NCI-H526 (cell line): ENCODE measurements around the gene PDZD2.
"Not testable (repeated sequence)": the region's sequence is repeated elsewhere in the genome, so short reads cannot be mapped to it uniquely, and the experiment has no call there.

ENCODE experiments used
- DNase-seq, 2 experiments: peaks; one replicate each; lab custom pipeline; 2025; lab: John Stamatoyannopoulos, UW

PDZD2 gene

GRCh38 chr5:31733371-31733770, 94.4 kb downstream of the PDZD2 start:
- no peak for DNase-seq

DNA sequence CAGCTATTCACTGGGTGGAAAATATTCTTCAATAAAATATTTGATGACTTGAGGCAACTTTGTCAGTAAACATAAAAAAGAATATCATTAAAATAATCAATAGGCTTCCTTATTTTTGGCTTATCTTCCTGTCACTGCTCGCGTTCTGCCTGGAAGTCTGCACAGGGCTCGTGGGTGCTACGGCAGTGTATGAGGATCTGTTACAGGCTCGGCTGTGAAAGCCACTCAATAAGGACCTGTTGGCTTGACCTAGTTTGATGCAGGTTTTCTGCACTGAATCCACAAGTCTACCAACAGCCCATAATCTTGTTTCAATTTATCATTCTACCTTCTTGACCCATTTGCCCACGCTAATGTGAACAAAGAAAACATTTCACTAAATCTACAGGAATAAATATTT, 97.2 kb downstream of the PDZD2 start:
- no peak for DNase-seq

- DNase-seq, result no peak
Measured at GRCh38 chr5:31738199-31738598, 99.3 kb downstream of the PDZD2 start.

DNA sequence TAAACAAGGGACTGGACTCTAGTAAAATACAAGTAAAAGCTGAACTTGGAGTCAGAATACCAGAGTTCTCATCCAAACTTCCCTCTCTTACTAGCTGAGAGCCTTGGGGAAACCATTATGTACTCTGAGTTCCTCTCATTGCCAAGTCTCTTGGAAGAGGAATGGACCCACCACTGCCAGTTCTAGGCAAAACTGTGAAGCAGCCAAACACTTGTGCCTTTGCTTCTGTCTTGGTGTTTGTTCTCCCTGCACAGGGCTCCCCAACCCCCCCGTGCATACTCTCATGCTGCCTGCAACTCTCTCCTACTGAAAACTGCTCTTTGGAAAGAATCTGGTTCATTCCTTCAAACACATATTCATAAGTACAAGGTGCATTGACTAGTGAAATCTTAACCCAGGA, 102.6 kb downstream of the PDZD2 start:
- DNase-seq, result no peak

- no peak for DNase-seq
Measured at GRCh38 chr5:31743678-31744077, 104.7 kb downstream of the PDZD2 start.

DNA sequence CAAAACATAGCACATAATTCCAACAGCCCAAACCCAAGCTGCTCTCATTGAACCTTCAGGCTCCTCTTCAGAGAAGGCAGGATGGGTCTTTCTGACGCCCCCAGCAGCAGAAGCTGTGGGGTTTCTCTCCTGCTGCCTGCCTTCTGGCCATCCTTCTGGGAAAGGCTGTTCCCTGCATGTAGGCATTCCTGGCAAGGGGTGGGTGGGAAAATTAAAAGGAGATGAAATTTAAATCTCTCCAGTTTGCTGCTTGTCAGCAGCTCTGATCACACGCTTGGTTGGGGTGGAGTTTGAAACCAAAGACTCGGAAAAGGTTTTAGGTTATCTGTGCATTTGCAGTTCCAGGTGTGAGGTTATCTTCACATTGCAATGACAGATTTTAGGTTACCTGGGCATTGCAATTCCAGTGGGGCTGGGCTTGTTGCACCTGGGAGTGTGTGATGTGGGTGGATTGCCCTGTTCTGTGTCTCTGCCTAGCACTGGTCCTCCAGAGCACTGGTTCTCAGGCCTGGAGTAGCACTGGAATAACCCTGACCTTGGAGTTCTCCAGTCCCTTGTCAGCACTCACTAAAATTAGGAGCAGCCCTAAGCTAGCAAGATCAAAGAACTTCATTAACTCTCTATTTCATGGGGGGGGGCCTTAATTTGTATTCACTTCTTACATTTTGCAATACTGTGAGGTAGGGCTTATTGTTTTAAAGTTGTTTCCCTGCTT, 109.7 kb downstream of the PDZD2 start:
- DNase-seq, result no peak

- no peak for DNase-seq
Measured at GRCh38 chr5:31750215-31750614, 111.3 kb downstream of the PDZD2 start.

- DNase-seq, result no peak
Measured at GRCh38 chr5:31751610-31752009, 112.7 kb downstream of the PDZD2 start.

- DNase-seq, result no peak
Measured at GRCh38 chr5:31753700-31754357, 114.9 kb downstream of the PDZD2 start.

DNA sequence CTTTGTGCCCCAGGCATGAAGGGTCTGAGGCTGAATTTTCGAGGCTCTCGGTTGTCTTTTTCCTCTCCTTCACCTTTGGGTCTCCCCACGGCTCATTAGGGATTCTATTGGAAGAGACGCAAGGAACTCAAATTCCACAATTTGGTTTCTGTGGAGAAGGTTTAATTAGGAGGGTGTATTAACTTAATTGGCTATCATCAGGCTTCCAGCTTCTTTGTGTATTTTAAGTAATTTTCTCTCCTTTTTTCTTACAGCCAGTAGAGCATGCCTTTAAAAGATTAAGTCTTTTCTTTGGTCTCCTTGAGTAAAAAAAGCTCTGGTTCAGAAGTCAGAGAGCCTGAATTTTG, 115.4 kb downstream of the PDZD2 start:
- no peak for DNase-seq

DNA sequence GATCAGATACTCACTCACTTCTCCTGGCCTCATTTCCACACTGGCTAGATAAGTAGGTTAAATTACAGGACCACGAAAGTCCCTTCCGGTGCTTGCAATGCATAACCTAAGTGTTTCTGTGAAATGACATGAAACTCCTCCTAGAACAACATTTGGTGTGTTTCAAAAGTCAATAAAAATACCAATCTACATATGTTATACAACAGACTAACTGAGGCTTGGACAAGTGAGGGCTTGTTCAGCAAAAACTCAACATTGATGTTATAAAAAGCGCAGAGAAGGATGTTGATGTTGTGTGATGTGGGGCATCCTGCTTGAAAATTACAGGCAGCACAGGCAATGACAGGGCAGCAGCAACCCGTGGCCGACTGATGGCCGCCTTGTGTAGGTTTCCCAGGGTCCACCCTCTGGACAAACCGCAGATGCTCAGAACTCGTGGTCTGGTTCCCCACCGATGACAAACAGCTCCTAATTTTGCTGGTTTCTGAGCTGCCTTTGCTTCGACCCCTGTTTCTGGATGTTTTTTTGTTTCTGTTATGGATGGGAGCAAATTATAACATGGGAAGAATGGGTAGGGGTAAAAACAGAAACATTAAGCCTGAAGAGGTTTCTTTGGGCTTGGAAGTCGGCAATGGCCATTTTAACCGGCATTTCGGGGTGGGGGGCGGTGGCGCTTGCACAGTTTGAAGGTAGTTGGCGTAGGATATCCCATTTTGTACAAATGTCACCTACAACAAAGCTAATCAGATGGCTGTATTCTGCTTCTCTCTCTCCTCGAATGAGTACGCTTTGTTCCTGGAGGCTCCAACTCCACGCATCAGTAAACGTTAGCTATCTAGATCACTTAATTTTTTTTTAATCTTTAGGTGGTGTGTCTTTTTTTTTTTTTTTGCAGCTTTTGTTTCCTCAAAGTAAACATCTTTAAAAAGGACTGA, 116.1 kb downstream of the PDZD2 start:
- DNase-seq, result no peak

- no peak for DNase-seq
Measured at GRCh38 chr5:31755676-31756230, 116.8 kb downstream of the PDZD2 start.

DNA sequence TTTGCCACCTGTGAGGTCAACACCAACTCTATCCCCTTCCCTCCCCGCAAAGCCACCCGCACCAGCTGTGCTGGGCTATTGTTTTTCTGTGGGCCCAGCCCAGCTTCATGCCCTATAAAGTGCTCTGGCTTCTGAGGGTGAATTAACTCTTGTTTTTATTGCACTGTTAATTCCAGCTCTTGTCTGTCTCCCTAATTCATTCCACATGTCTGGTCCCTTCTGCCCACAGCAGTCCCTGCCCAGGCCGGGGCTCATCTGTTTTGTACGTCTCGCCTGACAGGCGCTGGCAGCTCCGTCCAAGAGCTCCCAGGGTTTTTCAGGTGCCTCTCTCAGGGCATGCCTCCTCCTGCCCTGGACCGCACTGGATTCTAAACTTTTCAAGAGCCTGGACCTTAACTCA, 118.9 kb downstream of the PDZD2 start:
- DNase-seq, result no peak

DNA sequence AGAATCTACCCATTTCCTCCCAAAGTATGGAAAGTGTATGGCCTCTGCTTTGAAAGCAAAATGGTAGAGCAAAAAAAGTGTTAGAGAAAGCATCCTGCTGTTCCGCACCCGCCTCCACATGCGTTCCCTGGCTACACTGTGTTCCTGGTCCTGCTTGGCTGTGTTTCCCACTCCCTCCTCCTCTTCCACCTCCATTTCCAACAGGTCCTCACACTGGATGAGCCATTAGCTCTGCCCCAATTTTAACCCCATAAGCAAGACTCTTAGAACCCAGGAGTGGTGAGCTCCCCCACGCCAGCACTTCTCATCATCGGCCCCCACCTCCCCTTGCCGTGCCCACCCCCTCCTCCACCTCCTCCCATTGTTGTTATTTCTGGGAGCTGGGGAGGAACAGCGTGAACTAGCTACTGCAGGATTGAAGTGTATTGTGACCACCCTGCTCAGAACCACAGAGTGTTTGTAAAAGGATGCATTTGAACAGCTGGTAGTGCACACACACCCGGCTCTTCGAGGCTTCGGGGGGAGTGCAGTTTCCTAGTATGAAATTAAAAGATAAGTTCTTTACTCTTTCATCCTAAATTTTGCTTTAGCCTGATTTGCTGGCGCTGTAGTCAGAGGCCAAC, 120.0 kb downstream of the PDZD2 start:
- DNase-seq, result no peak

GRCh38 chr5:31759925-31760324, 121.0 kb downstream of the PDZD2 start:
- DNase-seq, result no peak

- no peak for DNase-seq
Measured at GRCh38 chr5:31761877-31762276, 122.9 kb downstream of the PDZD2 start.

DNA sequence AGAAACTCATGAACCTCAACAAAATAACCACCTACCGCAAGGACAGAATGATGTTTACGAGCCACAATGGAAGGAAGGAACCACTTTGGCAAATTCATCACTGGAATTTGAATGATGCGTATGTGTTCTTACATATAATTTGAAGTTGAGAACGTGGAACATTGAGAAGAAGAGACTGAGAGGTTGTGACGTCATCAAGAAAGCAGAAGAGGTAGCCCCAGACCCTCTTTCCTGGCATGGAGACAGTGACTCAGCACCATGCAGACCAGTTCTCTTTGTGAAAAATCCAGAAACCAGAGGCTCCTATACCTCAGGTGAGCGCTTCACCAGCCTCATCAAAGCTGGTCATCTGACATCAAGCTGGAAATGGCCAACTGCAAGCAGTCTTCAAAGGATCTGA, 124.5 kb downstream of the PDZD2 start:
- DNase-seq, result no peak

GRCh38 chr5:31764687-31765086, 125.8 kb downstream of the PDZD2 start:
- not testable (repeated sequence) for DNase-seq

DNA sequence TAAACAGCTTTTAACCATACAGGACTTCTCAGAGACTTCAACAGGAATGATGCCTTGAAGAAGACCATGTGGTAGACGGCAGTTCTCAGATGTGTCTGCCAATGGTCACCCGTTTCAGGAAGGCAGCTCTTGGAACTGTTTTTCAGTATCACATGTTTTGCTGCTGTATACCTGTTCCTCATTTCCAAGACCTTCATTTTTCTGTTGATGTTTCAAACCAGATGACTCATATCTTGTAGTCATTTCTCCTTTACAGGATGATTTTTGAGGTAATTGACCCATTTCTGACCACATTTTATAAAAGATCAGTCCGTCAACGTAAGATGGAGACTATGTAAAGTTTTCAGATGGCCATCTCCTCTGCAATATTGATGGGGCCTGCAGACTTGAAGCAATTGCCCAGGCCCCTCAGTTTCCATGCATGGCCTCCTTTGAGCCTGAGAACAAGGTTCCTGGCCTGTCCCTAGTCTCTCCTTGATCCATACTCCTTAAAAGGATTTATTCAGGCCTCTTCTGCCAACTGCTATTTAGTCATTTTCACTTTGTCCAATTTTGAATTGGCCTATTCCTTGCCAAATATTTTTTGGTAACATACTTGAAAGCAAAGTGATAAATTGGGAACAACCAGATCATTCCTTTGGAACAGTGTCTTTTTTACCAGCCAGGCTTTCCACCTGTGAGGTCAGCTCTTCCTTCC, 128.6 kb downstream of the PDZD2 start:
- no peak for DNase-seq

DNA sequence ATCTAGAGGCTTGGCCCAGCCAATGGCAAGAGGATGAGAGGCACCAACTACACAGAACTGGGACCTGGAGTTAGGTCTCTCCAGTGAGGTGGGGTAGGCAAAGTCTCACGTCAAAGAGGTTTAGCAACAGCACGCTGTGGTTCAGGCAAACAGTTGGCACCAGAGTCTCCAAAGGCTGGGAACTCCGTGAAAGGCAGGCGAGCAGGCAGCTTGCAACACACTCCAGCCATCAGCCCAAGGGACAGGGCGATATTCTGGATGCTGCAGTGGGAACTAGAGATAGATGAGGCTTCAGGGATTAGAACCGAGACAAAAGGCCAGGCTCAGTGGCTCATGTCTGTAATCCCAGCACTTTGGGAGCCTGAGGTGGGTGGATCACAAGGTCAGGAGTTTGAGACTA, 129.1 kb downstream of the PDZD2 start:
- no peak for DNase-seq

DNA sequence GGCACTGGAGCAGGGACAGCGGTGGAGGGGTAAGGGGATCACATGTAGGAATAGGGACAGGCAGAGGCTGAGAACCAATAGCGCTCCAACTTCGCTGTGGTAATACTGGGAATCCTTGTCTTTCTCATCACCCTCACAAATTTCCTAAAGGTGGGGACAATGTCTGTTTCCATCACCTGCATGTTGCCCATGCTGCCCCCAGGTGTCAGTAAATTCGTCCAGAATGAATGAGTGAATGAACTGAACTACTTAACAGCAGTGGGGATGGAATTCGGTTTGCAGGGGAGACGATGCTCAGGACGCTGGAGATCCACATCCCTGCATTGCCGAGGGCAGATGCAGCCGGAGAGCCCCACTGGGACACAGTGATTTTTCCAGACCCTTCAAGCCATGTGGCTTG, 129.9 kb downstream of the PDZD2 start:
- peak in 1 of 2 experiments; percentile 3 for DNase-seq
